Measurements from ENCODE around the gene MOCS1.

MOCS1 gene

GRCh38 chr6:39948199-39948791 lies 14.0 kb upstream of the MOCS1 start:
- DNase-seq, result no peak

GRCh38 chr6:39947611-39948068 lies 13.4 kb upstream of the MOCS1 start:
- DNase-seq, result no peak

GRCh38 chr6:39945626-39946025 lies 11.4 kb upstream of the MOCS1 start:
- DNase-seq, result no peak

GRCh38 chr6:39942903-39943580 lies 8.8 kb upstream of the MOCS1 start:
- no peak for DNase-seq

- DNase-seq, result no peak
Measured at GRCh38 chr6:39941820-39942219, 7.6 kb upstream of the MOCS1 start.

- no peak for DNase-seq
Measured at GRCh38 chr6:39941138-39941537, 6.9 kb upstream of the MOCS1 start.

DNA sequence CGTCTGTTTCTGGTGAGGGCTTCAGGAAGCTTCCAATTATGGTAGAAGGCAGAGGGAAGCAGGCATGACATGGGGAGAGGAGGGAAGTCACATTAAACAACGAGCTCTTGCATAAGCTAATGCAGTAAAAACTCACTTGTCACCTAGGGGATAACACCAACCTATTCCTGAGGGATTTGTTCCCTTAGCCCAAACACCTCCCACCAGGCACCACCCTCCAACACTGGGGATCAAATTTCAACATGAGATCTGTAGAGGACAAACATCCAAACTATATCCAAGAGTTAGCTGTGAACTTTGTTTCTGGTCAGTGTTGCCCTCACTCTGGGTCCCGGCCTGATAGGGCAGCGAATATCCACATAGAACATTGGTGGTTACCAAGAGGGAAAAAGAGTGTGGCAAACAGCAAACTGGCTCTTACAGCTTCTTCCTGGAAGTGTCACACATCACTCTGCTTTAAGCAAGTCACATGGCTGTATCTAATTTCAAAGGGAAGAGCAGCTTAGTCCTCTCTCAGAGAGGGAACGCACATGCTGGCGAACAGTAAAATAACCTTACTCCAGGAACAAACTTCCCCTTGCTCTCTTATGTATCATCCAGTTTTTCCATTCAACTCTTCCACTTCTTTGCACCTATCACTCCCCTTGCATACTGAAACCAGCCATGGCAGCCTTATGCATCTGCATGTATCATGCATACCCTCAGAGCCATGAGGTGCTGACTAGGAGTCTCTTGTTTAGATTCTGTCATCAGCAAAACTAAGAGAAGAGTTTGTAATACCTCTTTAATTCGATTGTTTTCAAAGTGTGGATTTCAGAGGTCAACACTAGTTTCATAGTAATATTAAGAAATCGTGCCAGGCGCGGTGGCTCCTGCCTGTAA lies 4.8 kb upstream of the MOCS1 start:
- no peak for DNase-seq

GRCh38 chr6:39937686-39938333 lies 3.5 kb upstream of the MOCS1 start:
- DNase-seq, result no peak

DNA sequence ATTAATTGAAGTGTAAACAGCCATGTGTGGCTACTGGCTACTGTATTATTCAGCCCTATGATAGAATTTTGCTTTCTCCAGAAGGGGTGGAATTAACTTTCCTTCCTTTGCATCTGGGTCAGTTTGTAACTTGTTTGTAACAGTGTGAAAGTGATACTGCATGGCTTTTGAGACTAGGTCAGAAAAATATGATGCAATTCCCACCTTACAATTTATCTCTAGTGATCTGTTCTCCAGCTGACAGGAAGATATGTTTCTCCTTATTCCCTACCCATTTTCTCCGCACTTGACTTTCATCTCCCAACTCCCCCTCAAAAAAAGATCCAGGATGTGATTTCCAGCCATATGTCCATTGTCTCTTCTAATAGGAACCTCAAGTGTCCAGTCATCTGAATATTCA lies 2.6 kb upstream of the MOCS1 start:
- no peak for DNase-seq

GRCh38 chr6:39935241-39935640 lies 979 bp upstream of the MOCS1 start:
- no peak for DNase-seq

GRCh38 chr6:39933669-39934130 lies 562 bp downstream of the MOCS1 start:
- DNase-seq, result no peak

GRCh38 chr6:39932386-39932910 lies 1.8 kb downstream of the MOCS1 start:
- DNase-seq, result no peak

DNA sequence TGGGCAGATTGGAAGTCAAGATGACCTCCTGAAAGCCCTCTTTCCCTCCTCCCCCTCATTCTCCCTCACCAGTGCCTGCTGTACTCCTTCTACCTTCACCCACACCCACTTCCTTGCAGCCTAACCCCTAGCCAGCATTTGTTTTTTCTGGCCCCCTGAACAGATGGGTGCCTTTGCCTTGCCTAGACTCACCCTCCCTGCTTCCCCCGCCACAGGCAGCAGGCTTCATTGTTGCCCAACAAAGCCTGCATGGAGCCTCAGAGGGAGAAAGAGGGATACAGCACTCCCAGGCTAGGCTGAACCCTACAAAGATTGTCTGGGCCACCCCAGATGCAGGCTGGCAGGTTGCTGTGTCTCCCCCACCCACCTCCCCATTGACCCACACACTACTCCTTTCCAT lies 2.7 kb downstream of the MOCS1 start:
- DNase-seq, result no peak

- DNase-seq, result no peak
Measured at GRCh38 chr6:39930540-39930939, 3.7 kb downstream of the MOCS1 start.

GRCh38 chr6:39929733-39930461 lies 4.4 kb downstream of the MOCS1 start:
- DNase-seq, result no peak

DNA sequence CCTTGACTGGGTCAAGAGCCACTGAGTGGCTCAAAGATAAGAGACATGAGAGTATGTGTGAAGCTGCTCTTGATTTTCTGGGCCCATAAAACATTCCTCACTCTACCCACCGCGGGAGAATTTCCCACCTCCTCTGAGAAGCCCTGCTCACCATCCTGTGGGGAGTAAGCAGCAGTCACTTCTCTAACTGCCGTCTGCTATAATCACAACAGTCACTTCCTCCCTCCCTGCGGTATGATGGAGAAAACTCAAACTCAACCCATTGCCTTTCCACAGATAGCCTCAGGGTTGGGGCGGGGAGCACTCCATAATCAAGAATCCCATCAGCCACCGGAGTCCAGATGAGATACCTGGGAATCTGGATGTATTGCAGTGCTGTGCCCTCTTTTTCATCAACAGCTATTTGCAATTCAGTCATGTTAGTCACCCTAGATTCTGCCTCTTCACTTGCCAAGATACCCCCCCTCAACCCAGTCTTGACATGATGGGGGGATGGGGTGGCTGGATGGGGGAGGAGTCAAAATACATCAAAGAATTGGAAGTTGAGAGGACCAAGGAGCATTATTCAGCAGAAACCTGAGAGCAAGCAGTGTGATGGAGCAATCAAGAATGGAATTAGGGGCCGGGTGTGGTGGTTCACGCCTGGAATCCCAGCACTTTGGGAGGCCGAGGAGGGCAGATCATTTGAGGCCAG lies 5.1 kb downstream of the MOCS1 start:
- no peak for DNase-seq

DNA sequence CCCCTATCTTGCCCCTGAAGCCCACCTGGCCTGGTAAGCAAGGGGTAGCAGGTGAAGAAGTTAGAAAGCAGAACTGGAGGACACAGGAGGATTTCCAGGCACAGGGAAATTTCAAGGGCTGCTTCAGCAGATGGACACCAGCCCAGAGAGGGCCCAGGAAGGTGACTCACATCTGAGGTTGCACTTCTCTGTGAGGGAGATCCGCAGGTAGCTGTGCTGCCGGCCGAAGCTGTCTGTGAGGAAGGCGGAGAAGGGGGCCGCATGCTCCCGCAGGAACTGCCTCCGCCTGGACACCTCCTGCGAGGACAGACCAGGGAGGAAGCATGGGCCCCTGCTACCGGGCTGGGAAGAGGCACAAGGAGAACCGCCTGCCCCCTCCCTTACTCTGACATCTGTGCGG lies 7.1 kb downstream of the MOCS1 start:
- DNase-seq, result no peak

DNA sequence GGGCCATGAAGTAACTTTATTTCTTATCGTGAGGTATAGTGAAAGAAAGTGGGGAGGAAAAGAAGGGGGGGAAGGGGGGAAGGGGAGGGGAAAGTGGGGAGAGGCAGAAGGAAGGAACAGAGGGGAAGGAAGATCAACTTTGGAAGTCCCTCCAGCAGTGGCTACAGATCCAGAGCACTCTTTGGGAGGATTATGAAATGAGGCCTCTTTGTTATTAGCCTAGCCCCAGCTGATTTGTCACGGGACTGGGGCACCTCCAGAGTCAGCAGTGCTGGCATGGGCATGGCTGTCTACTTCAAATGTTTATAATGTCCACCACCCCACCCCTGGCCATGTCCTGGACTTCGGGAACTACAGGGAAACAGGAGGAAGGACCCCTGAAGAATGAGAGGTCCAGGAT lies 7.6 kb downstream of the MOCS1 start:
- no peak for DNase-seq

DNA sequence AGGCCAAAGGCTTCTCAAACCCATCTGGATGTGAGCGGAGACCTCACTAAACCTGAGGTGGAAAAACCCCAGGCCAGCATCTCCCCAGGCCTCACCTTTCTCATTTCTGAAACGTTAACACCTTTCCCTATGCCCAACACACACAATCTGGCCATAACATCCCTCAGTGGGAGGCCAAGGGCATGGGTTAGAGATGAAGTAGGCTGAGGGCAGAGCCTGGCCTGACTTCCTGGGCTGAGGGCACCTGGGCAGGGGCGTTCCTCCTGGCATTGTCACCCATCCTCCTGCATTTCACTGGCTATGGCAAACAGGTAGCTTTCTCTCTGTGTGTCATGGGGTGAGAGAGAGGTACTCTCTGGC lies 8.4 kb downstream of the MOCS1 start:
- DNase-seq, result no peak

DNA sequence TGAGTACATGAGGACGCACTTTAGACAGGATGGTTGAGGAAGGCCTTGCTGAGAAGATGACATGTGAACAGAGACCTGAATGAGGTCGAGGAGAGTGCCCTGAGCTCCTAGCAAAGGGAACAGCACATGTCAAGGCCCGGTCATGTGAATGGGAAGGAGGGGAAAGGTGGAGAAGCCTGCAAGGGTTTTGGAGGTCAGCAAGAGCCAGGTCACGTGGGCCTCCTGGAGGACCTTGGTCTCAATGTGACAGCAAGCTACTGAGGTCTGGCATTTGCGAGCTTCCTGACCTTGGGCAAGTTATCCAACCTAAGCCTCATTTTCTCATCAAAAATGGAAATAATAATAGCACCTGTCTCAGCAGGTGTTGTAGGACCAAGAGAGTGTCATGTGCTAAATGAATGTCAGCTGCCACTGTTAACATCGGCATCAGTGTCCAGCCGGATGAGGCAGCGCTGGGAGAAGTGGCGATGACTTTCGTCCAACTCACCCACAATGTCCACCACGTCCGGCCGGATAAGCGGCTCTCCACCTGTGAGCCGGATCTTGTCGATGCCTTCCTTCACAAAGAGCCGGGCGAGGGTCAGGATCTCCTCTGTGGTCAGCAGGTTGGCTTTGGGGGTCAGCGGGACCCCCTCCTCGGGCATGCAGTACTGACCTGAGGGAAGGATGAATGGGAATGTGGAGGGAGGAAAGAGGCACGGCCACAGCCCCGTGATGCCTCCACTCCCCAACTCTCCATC lies 8.9 kb downstream of the MOCS1 start:
- DNase-seq, result no peak

GRCh38 chr6:39924283-39924682 lies 10.0 kb downstream of the MOCS1 start:
- DNase-seq, result no peak
